Tibial nerve (tissue), 4 donors: ENCODE data around the gene THBS2.

Experiments
- CTCF ChIP-seq, 5 experiments: fragments of 200-600 bp in 3 of 5; fragments of 450-650 bp in 2 of 5; sonication (generic) in 3 of 5; IDR thresholded peaks; one replicate each; pipeline ENCODE4 v1.5.1; 2016 to 2019; ENCODE audit warnings: antibody characterized with exemption in 5 of 5, mild to moderate bottlenecking in 3 of 5, moderate library complexity in 2 of 5
- EP300 ChIP-seq, 2 donors: sonication (generic); formaldehyde crosslinking; IDR thresholded peaks; one replicate each; pipeline ENCODE4 v1.6.1; 2017; ENCODE audit warnings: antibody characterized with exemption in 2 of 2, mild to moderate bottlenecking in 1 of 2
- POLR2A ChIP-seq, 2 donors: fragments of 450-650 bp; IDR thresholded peaks; one replicate each; pipeline ENCODE4 v1.6.1; 2017; ENCODE audit warnings: antibody characterized with exemption in 2 of 2, mild to moderate bottlenecking in 2 of 2, moderate library complexity in 2 of 2

DNA sequence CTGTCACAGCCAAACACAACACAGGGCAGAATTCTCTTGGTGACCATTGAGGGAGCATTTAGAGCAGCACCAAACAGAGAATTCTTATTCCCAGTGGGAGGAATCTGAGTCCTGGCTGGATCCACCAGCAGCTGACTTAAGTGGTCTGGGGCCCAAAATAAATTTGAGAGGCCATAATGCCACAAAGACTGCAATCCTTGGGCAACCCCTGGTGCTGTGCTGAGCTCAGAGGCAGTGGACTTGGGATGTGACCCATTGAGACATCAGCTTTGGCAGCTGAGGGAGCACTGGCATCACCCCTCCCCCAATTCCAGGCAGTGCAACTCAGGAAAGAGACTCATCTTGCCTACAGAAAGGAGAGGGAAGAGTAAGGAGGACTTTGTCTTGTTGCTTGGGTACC is 48.6 kb upstream of the THBS2 start:
- TF ChIP-seq CTCF (IDR thresholded peaks at IDR 0.05): no peak
- no peak for TF ChIP-seq POLR2A (IDR thresholded peaks at IDR 0.05)
- TF ChIP-seq EP300 (IDR thresholded peaks at IDR 0.05): no peak
